Measurements from ENCODE around the gene LDLR.
"Not testable (repeated sequence)": the region's sequence is repeated elsewhere in the genome, so short reads cannot be mapped to it uniquely, and the experiment has no call there.

LDLR gene

GRCh38 chr19:11115895-11116446 is 26.7 kb downstream of the LDLR start:
- Histone ChIP-seq H2AFZ (ENCODE audit: insufficient read depth, low read length, poor library complexity) (no peak overlapping the region), H3K23ac (ENCODE audit: low read length) (no peak overlapping the region), H2BK120ac (ENCODE audit: insufficient read depth, low read length, poor library complexity) (no peak overlapping the region), H4K8ac (ENCODE audit: low read depth, low read length) (no peak overlapping the region), H3K9ac (ENCODE audit: low read length) (no peak overlapping the region), H3K36me3 (ENCODE audit: control insufficient read depth in 1 of 2, insufficient read depth in 2 of 2, low read length in 2 of 2) (peaks cover 92 to 93% of the 10 kb centered on the region in 2 experiments), H4K91ac (ENCODE audit: low read depth, low read length) (no peak overlapping the region), H3K4me2 (ENCODE audit: low read length) (no peak overlapping the region), H3K4me3 (ENCODE audit: low read depth, low read length) (no peak overlapping the region), H3K27me3 (ENCODE audit: insufficient read depth, low read length) (no peaks in the 10 kb centered on the region), H2BK5ac (ENCODE audit: low read depth, low read length, poor library complexity) (no peak overlapping the region), H3K79me1 (ENCODE audit: low read length) (no peaks in the 10 kb centered on the region), H2BK12ac (ENCODE audit: low read length) (no peak overlapping the region), H3K9me3 (ENCODE audit: insufficient read depth, low read depth, low read length) (peaks cover 6% of the 10 kb centered on the region), H3K18ac (ENCODE audit: low read length) (no peak overlapping the region), H3K79me2 (ENCODE audit: control insufficient read depth, insufficient read depth, low read length, poor library complexity) (no peaks in the 10 kb centered on the region), H3K14ac (ENCODE audit: low read length) (no peak overlapping the region), H3K4me1 (ENCODE audit: control insufficient read depth in 1 of 2, insufficient read depth in 2 of 2, low read length in 2 of 2) (no peaks in the 10 kb centered on the region), H3K4ac (ENCODE audit: low read depth, low read length) (no peak overlapping the region), H2AK5ac (ENCODE audit: low read length) (no peak overlapping the region), H4K12ac (ENCODE audit: low read depth, low read length) (no peak overlapping the region), H3K27ac (ENCODE audit: low read depth, low read length) (no peak overlapping the region)
- WGBS (ENCODE audit: extremely low coverage, insufficient coverage, insufficient read length): no CpG with 5 or more reads among the region's 11 CpGs
- DNase-seq: no peak

DNA sequence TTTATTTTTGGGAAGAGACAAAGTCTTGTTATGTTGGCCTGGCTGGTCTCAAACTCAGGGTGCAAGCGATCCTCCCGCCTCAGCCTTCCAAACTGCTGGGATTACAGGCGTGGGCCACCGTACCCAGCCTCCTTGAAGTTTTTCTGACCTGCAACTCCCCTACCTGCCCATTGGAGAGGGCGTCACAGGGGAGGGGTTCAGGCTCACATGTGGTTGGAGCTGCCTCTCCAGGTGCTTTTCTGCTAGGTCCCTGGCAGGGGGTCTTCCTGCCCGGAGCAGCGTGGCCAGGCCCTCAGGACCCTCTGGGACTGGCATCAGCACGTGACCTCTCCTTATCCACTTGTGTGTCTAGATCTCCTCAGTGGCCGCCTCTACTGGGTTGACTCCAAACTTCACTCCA is 27.2 kb downstream of the LDLR start:
- no peak overlapping the region for H3K18ac ChIP-seq (ENCODE audit: low read length)
- no peak overlapping the region for H3K4me3 ChIP-seq (ENCODE audit: low read depth, low read length)
- H2AFZ ChIP-seq (ENCODE audit: insufficient read depth, low read length, poor library complexity): no peak overlapping the region
- H3K79me2 ChIP-seq (ENCODE audit: control insufficient read depth, insufficient read depth, low read length, poor library complexity): no peaks in the 10 kb centered on the region
- peaks cover 92 to 93% of the 10 kb centered on the region in 2 experiments for H3K36me3 ChIP-seq (ENCODE audit: control insufficient read depth in 1 of 2, insufficient read depth in 2 of 2, low read length in 2 of 2)
- H2BK5ac ChIP-seq (ENCODE audit: low read depth, low read length, poor library complexity): no peak overlapping the region
- H3K27me3 ChIP-seq (ENCODE audit: insufficient read depth, low read length): no peaks in the 10 kb centered on the region
- H2AK5ac ChIP-seq (ENCODE audit: low read length): no peak overlapping the region
- peaks cover 6% of the 10 kb centered on the region for H3K9me3 ChIP-seq (ENCODE audit: insufficient read depth, low read depth, low read length)
- H4K12ac ChIP-seq (ENCODE audit: low read depth, low read length): no peak overlapping the region
- no peaks in the 10 kb centered on the region for H3K4me1 ChIP-seq (ENCODE audit: control insufficient read depth in 1 of 2, insufficient read depth in 2 of 2, low read length in 2 of 2)
- no peak overlapping the region for H4K8ac ChIP-seq (ENCODE audit: low read depth, low read length)
- no peak overlapping the region for H3K23ac ChIP-seq (ENCODE audit: low read length)
- no peak overlapping the region for H3K14ac ChIP-seq (ENCODE audit: low read length)
- H2BK12ac ChIP-seq (ENCODE audit: low read length): no peak overlapping the region
- no peak overlapping the region for H4K91ac ChIP-seq (ENCODE audit: low read depth, low read length)
- DNase-seq: no peak
- H3K79me1 ChIP-seq (ENCODE audit: low read length): no peaks in the 10 kb centered on the region
- WGBS (ENCODE audit: extremely low coverage, insufficient coverage, insufficient read length): no CpG with 5 or more reads among the region's 9 CpGs
- H3K4me2 ChIP-seq (ENCODE audit: low read length): no peak overlapping the region
- no peak overlapping the region for H3K9ac ChIP-seq (ENCODE audit: low read length)
- H2BK120ac ChIP-seq (ENCODE audit: insufficient read depth, low read length, poor library complexity): no peak overlapping the region
- no peak overlapping the region for H3K4ac ChIP-seq (ENCODE audit: low read depth, low read length)
- no peak overlapping the region for H3K27ac ChIP-seq (ENCODE audit: low read depth, low read length)

DNA sequence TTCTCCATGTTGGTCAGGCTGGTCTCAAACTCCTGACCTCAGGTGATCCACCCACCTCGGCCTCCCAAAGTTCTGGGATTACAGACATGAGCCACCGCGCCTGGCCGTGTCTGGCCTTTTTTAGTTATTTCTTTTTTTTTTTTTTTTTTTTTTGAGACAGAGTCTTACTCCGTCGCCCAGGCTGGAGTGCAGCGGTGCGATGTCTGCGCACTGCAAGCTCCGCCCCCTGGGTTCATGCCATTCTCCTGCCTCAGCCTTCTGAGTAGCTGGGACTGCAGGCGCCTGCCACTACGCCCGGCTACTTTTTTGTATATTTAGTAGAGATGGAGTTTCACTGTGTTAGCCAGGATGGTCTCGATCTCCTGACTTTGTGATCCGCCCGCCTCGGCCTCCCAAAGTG is 32.7 kb downstream of the LDLR start:
- not testable (repeated sequence) for H3K4ac ChIP-seq (ENCODE audit: low read depth, low read length); H3K79me1 ChIP-seq (ENCODE audit: low read length); H3K4me3 ChIP-seq (ENCODE audit: low read depth, low read length); H3K4me1 ChIP-seq (ENCODE audit: control insufficient read depth in 1 of 2, insufficient read depth in 2 of 2, low read length in 2 of 2); H4K91ac ChIP-seq (ENCODE audit: low read depth, low read length); H3K9me3 ChIP-seq (ENCODE audit: insufficient read depth, low read depth, low read length); H2AK5ac ChIP-seq (ENCODE audit: low read length); H2AFZ ChIP-seq (ENCODE audit: insufficient read depth, low read length, poor library complexity); H3K27ac ChIP-seq (ENCODE audit: low read depth, low read length); H2BK5ac ChIP-seq (ENCODE audit: low read depth, low read length, poor library complexity); H2BK12ac ChIP-seq (ENCODE audit: low read length); H3K14ac ChIP-seq (ENCODE audit: low read length); H3K9ac ChIP-seq (ENCODE audit: low read length); H3K79me2 ChIP-seq (ENCODE audit: control insufficient read depth, insufficient read depth, low read length, poor library complexity); H2BK120ac ChIP-seq (ENCODE audit: insufficient read depth, low read length, poor library complexity); H4K12ac ChIP-seq (ENCODE audit: low read depth, low read length); H3K18ac ChIP-seq (ENCODE audit: low read length); H3K23ac ChIP-seq (ENCODE audit: low read length); H3K27me3 ChIP-seq (ENCODE audit: insufficient read depth, low read length); H3K4me2 ChIP-seq (ENCODE audit: low read length); H4K8ac ChIP-seq (ENCODE audit: low read depth, low read length)
- DNase-seq: peak; percentile 45 to 54
- peaks cover 86 to 88% of the 10 kb centered on the region in 2 experiments for H3K36me3 ChIP-seq (ENCODE audit: control insufficient read depth in 1 of 2, insufficient read depth in 2 of 2, low read length in 2 of 2)
- WGBS (ENCODE audit: extremely low coverage, insufficient coverage, insufficient read length): no CpG with 5 or more reads among the region's 17 CpGs

- Histone ChIP-seq H3K9ac (ENCODE audit: low read length) (no peak overlapping the region), H3K27ac (ENCODE audit: low read depth, low read length) (no peak overlapping the region), H2BK12ac (ENCODE audit: low read length) (no peak overlapping the region), H2AFZ (ENCODE audit: insufficient read depth, low read length, poor library complexity) (no peak overlapping the region), H4K8ac (ENCODE audit: low read depth, low read length) (no peak overlapping the region), H3K18ac (ENCODE audit: low read length) (no peak overlapping the region), H2BK5ac (ENCODE audit: low read depth, low read length, poor library complexity) (no peak overlapping the region), H3K4me3 (ENCODE audit: low read depth, low read length) (no peak overlapping the region), H3K14ac (ENCODE audit: low read length) (no peak overlapping the region), H3K9me3 (ENCODE audit: insufficient read depth, low read depth, low read length) (peaks cover 8% of the 10 kb centered on the region), H3K4me1 (ENCODE audit: control insufficient read depth in 1 of 2, insufficient read depth in 2 of 2, low read length in 2 of 2) (no peaks in the 10 kb centered on the region), H3K27me3 (ENCODE audit: insufficient read depth, low read length) (no peaks in the 10 kb centered on the region), H4K12ac (ENCODE audit: low read depth, low read length) (no peak overlapping the region), H4K91ac (ENCODE audit: low read depth, low read length) (no peak overlapping the region), H3K79me2 (ENCODE audit: control insufficient read depth, insufficient read depth, low read length, poor library complexity) (no peaks in the 10 kb centered on the region), H3K4me2 (ENCODE audit: low read length) (no peak overlapping the region), H3K36me3 (ENCODE audit: control insufficient read depth in 1 of 2, insufficient read depth in 2 of 2, low read length in 2 of 2) (peaks cover 86 to 88% of the 10 kb centered on the region in 2 experiments), H2BK120ac (ENCODE audit: insufficient read depth, low read length, poor library complexity) (no peak overlapping the region), H3K79me1 (ENCODE audit: low read length) (no peaks in the 10 kb centered on the region), H3K4ac (ENCODE audit: low read depth, low read length) (no peak overlapping the region), H2AK5ac (ENCODE audit: low read length) (no peak overlapping the region), H3K23ac (ENCODE audit: low read length) (no peak overlapping the region)
- no peak for DNase-seq
- no CpG with 5 or more reads among the region's 13 CpGs for WGBS (ENCODE audit: extremely low coverage, insufficient coverage, insufficient read length)
These were observed 33.9 kb downstream of the LDLR start for GRCh38 chr19:11123114-11123513.

All from trophoblast cell (in vitro differentiated cells and primary cell).